Esophagus squamous epithelium (tissue), 5 donors: ENCODE data around the gene PLK3. TPM values are rescaled to one million over a fixed set of nuclear protein-coding genes. Genes with fewer than 3 reads are reported as not detected.

Experiments
- DNase-seq: peaks from one replicate; lab custom pipeline; 2025; lab: John Stamatoyannopoulos, UW
- H3K27ac ChIP-seq, 4 donors: fragments of 200-600 bp; sonication (generic); one replicate each; pipeline ENCODE4 v1.5.1; 2016 to 2019; ENCODE audit warnings: mild to moderate bottlenecking in 1 of 4
- H3K27me3 ChIP-seq, 4 donors: fragments of 200-600 bp; sonication (generic); 1 replicate in 3 of 4; 2 replicates in 1 of 4; pipeline versions ENCODE4 v1.5.1 to v1.6.0; 2017 to 2021; ENCODE audit warnings: antibody characterized with exemption in 1 of 4
- H3K36me3 ChIP-seq, 3 donors: fragments of 200-600 bp; sonication (generic); one replicate each; pipeline ENCODE4 v1.5.1; 2016 to 2019
- H3K4me1 ChIP-seq, 3 donors: fragments of 200-600 bp; sonication (generic); one replicate each; pipeline ENCODE4 v1.5.1; 2017 to 2019
- H3K4me3 ChIP-seq, 4 donors: fragments of 200-600 bp; sonication (generic); 1 replicate in 3 of 4; 2 replicates in 1 of 4; pipeline ENCODE4 v1.5.1; 2016 to 2019; ENCODE audit warnings: mild to moderate bottlenecking in 2 of 4, moderate library complexity in 1 of 4
- H3K9me3 ChIP-seq, 3 donors: fragments of 200-600 bp; sonication (generic); one replicate each; pipeline ENCODE4 v1.5.1; 2016 to 2019
- POLR2A ChIP-seq, 4 donors: fragments of 450-650 bp; IDR thresholded peaks; one replicate each; pipeline ENCODE4 v1.6.1; 2017; ENCODE audit warnings: antibody characterized with exemption in 4 of 4, mild to moderate bottlenecking in 4 of 4, moderate library complexity in 3 of 4
- WGBS, 2 donors: methylation state at CpG; one replicate each; pipeline ENCODE4 v1.1.5; 2018; 5-methylcytosine and 5-hydroxymethylcytosine counted together
- intact Hi-C: fragments of 100-400 bp; cut with DNase I; formaldehyde crosslinking; loops from one replicate; pipeline ENCODE4 v1.15.0; 2022
- total RNA-seq, 4 donors: library from RNA; depleted of rRNA; stranded (reverse); fragments of >200 nt; gene quantifications; one replicate each; pipeline ENCODE4 v1.1.0, GENCODE V29; 2016
- TF ChIP-seq, protein P1 (sequence below), 6 experiments: fragments of 450-650 bp in 4 of 6; fragments of 200-600 bp in 2 of 6; sonication (generic) in 2 of 6; IDR thresholded peaks; one replicate each; pipeline ENCODE4 v1.5.1; 2016 to 2019; ENCODE audit warnings: antibody characterized with exemption in 6 of 6, mild to moderate bottlenecking in 4 of 6, moderate library complexity in 4 of 6
- donor health status: DM: yes; HTN: yes; CAD: no.

PLK3 gene
- total RNA-seq, 4 donors from 2014 or later: 10.3 to 36.2 (median 30.7) TPM

DNA sequence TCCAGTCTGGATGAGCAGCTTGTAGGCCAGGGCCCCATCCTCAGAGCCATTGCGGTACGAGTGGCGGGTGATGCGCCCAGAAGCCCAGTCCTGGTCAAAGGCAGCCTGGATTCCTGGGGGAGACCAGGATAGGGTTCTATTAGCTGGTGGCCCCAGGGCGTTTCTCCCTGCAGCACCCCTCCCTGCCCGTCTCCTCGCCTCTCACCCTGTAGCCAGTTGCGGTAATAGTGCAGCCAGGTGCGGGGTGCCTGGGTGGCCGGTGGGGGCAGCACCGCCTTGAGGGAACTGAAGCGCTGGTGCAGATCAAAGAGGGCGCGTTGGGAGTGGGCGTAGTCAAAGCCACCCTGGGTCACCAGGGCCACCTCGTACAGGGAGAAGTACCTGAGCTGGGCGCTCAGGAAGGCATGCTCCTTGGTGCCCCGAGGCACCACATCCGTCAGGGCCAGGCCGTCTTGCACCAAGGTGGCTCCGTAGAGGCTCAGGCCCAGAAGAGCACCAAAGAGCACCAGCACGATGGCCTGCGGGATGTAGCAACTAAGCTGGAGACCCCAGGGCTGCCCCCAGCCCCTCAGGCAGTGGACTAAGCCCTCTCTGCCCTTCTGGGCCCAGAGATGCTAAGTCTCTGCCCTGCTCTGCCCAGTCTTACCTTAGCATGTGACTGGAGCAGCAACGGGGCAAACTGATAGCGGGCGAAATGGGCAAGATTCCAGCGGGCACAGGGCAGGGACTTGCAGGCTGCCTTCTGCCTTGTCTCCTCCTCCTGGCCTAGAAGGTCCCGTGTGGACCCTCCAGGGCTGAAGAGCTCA, 27.2 kb downstream of the PLK3 start:
- Histone ChIP-seq H3K27ac (peak overlapping the region in 1 of 4 donors; percentile 18), H3K36me3 (no peaks in the 10 kb centered on the region), H3K4me3 (no peak overlapping the region), H3K9me3 (no peaks in the 10 kb centered on the region), H3K27me3 (no peaks in the 10 kb centered on the region), H3K4me1 (peaks cover 0 to 7% (median 0%) of the 10 kb centered on the region in 3 donors)
- intact Hi-C loops: no loop called here
- TF ChIP-seq POLR2A (IDR thresholded peaks at IDR 0.05): no peak
- TF ChIP-seq, protein P1, sequence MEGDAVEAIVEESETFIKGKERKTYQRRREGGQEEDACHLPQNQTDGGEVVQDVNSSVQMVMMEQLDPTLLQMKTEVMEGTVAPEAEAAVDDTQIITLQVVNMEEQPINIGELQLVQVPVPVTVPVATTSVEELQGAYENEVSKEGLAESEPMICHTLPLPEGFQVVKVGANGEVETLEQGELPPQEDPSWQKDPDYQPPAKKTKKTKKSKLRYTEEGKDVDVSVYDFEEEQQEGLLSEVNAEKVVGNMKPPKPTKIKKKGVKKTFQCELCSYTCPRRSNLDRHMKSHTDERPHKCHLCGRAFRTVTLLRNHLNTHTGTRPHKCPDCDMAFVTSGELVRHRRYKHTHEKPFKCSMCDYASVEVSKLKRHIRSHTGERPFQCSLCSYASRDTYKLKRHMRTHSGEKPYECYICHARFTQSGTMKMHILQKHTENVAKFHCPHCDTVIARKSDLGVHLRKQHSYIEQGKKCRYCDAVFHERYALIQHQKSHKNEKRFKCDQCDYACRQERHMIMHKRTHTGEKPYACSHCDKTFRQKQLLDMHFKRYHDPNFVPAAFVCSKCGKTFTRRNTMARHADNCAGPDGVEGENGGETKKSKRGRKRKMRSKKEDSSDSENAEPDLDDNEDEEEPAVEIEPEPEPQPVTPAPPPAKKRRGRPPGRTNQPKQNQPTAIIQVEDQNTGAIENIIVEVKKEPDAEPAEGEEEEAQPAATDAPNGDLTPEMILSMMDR (IDR thresholded peaks at IDR 0.05): no peak
- DNase-seq: no peak
- WGBS, 2 donors: 76 to 77% methylated on average over 9 to 13 of the region's 28 CpGs

DNA sequence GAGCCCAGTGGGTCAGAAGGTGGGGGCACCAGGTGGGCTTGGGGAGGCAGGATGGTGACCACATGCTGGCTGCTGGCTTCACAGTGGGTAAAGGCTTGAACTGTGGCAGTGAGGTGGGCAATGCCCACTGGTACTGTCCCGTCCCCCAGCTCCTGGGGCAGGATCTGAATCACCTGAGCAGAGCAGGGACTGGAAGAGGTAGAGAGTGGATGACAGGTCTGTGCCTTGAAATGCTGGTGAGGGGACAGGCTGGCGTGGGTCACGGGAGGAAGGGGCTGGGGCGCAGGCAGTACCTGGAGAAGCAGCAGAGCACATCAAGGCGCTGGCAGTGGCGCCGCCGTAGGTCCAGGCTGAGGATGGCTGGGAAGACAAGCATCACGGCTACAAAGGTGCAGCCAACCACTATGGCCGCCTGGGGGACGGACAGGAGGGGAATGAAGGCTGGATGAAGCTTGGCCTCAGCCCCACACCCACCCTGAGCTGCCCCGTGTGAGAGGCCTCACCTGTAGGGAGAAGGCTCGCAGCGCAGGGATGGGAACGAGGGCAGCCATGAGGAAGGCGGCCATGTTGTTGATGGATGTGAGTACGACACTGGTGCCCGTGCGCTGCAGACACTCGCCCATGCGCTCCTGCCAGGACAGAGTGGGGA, 27.9 kb downstream of the PLK3 start:
- no peak for DNase-seq
- no peaks in the 10 kb centered on the region for H3K27me3 ChIP-seq
- H3K27ac ChIP-seq: no peak overlapping the region
- 87 to 94% methylated on average over 13 to 15 of the region's 21 CpGs for WGBS, 2 donors
- TF ChIP-seq, protein P1 (IDR thresholded peaks at IDR 0.05): no peak
- TF ChIP-seq POLR2A (IDR thresholded peaks at IDR 0.05): no peak
- H3K4me3 ChIP-seq: no peak overlapping the region
- intact Hi-C loops: no loop called here
- no peaks in the 10 kb centered on the region for H3K36me3 ChIP-seq
- no peaks in the 10 kb centered on the region for H3K9me3 ChIP-seq
- H3K4me1 ChIP-seq: peaks cover 0 to 7% (median 0%) of the 10 kb centered on the region in 3 donors

DNA sequence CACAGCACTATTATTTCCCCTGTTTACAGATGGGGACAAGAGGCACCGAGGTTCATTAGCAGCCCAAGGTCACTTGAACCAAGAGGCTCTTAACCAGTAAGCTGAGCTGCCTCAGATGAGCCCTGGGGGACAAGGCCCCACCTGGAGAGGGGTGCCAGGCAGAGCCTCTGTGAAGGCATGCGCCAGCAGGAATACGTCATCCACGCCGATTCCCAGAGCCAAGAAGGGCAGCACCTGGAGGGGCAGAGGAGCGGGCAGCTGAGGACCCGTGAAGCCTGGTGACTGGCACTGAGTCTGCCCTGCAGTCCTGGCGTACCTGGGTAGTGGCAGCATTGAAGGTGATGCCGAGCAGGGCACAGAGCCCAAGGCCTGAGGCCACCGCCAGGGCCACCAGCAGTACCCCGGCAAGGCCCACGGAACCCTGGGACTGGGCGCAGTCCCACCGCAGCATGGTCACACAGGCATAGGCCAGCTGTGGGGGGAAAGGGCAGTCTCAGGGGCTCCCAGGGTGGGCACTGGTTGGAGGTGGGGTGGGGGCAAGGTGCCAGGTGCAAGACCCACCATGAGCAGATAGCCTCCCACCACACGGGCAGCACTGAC, 28.8 kb downstream of the PLK3 start:
- TF ChIP-seq, protein P1 (IDR thresholded peaks at IDR 0.05): no peak
- TF ChIP-seq POLR2A (IDR thresholded peaks at IDR 0.05): no peak
- intact Hi-C loops: no loop called here
- Histone ChIP-seq H3K36me3 (no peaks in the 10 kb centered on the region), H3K27me3 (no peaks in the 10 kb centered on the region), H3K9me3 (no peaks in the 10 kb centered on the region), H3K27ac (no peak overlapping the region), H3K4me3 (no peak overlapping the region), H3K4me1 (peaks cover 0 to 7% (median 0%) of the 10 kb centered on the region in 3 donors)
- WGBS, 2 donors: 72 to 83% methylated on average over 7 of the region's 15 CpGs
- DNase-seq: no peak

DNA sequence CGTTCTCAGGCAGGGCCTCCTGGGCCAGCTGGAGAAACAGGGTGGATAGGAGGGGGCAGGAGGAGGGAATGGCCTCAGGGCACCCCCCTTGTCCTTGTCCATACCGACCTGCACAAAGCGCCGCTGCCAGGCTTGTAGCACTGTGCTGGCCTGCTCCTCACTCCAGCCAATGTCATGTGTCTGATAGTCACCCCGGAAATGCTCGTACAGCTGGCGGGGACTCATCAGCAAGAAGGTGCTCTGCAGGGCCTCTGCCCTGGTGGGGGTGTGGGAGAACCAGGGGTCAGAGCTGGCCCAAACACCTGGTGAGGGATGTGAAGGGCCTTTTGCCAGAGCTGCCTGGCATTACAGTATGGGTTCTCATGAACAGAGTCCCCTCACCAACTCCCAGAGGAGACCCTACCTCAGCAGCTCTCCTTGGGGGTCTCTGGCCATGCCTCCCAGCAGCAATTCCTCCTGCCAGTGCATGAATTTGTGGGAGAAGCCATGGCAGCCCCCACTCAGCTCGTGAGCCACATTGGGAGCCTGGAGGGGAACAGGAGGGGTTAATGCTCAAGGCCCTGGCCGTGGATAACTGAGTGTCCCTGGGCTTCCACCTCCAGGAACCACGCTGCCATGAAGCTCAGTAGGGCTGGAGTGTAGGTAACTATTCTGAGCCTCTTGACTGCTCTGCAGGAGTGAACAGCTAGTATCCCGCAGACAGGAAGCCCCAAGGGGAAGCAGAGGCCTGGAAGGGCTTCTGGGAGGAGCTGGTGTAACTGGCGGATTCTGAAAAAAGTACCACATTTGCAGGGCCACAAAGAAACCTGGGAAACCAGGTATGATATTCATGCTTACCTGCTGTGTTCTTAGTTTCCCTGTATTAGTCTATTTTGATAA, 29.6 kb downstream of the PLK3 start:
- TF ChIP-seq, protein P1 (IDR thresholded peaks at IDR 0.05): no peak
- no peak for TF ChIP-seq POLR2A (IDR thresholded peaks at IDR 0.05)

More for the DNA sequence above, 29.6 kb downstream of the PLK3 start:
- intact Hi-C loops: loop anchor here (10.0 kb wide), 1 partner anchor 45 kb away; the partner anchor contains the start of gene BEST4
- Histone ChIP-seq H3K4me3 (no peak overlapping the region), H3K4me1 (peaks cover 0 to 7% (median 0%) of the 10 kb centered on the region in 3 donors), H3K9me3 (no peaks in the 10 kb centered on the region), H3K27me3 (no peaks in the 10 kb centered on the region), H3K27ac (no peak overlapping the region), H3K36me3 (no peaks in the 10 kb centered on the region)
- no peak for DNase-seq
- WGBS, 2 donors: 76 to 91% methylated on average over 7 to 10 of the region's 12 CpGs
